ENCODE measurements around the gene NEUROD2.

The NEUROD2 gene

GRCh38 chr17:39555368-39555767, 52.4 kb downstream of the NEUROD2 start:
- no peak for TF ChIP-seq CTCF (IDR thresholded peaks at IDR 0.05; ENCODE audit: low read depth, low read length, missing control alignments)
- no peak for DNase-seq (ENCODE audit: low read depth)
- H3K4me3 ChIP-seq (ENCODE audit: low read depth, low read length), result no peak overlapping the region
